Breast epithelium (tissue), 3 donors: ENCODE results near the gene KRT26.

ENCODE experiments used
- POLR2A ChIP-seq: fragments of 450-650 bp; IDR thresholded peaks from one replicate; pipeline ENCODE4 v1.6.1; 2016; ENCODE audit warnings: antibody characterized with exemption, mild to moderate bottlenecking, moderate library complexity
- TF ChIP-seq, protein P1 (sequence below), 3 donors: fragments of 450-650 bp; IDR thresholded peaks; one replicate each; pipeline ENCODE4 v1.5.1; 2016 to 2017; ENCODE audit warnings: antibody characterized with exemption in 3 of 3, mild to moderate bottlenecking in 3 of 3, moderate library complexity in 3 of 3

DNA sequence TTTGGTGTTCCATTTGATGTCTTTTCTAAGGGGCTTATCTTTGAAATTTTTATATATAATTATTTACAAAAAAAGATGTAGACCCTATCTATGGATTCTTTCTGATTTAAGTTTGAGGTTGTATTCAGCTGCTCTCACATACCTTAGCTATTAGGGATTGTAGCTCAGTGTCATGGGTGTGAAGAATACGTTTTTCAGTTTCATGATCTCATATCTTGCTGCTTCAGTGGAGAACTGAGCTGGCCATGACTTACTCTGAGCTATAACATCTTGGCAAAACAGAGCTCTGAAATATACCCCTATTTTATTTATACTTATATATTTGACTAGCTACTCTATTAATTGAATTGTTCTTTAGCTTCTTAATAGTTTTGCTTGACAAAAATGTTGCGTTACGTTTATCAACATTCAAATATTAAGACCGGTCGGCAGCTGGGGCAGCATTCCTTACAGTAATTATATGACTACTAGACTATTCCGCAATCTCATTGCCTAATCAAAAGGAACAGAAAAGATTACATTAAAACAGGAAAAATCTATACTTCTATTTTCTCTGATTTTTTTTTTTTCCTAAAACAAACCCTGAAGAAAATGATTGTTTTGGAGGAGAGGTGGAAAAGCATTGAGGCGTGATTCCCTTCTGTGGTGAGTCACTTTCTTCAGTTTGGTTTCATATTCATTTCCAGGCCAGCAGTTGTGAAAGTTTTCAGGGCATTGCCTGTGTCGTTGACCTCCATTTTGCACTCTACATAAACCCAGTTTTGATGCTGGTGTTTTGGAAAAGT lies 44.4 kb downstream of the KRT26 start:
- TF ChIP-seq POLR2A: no peak
- TF ChIP-seq, protein P1, sequence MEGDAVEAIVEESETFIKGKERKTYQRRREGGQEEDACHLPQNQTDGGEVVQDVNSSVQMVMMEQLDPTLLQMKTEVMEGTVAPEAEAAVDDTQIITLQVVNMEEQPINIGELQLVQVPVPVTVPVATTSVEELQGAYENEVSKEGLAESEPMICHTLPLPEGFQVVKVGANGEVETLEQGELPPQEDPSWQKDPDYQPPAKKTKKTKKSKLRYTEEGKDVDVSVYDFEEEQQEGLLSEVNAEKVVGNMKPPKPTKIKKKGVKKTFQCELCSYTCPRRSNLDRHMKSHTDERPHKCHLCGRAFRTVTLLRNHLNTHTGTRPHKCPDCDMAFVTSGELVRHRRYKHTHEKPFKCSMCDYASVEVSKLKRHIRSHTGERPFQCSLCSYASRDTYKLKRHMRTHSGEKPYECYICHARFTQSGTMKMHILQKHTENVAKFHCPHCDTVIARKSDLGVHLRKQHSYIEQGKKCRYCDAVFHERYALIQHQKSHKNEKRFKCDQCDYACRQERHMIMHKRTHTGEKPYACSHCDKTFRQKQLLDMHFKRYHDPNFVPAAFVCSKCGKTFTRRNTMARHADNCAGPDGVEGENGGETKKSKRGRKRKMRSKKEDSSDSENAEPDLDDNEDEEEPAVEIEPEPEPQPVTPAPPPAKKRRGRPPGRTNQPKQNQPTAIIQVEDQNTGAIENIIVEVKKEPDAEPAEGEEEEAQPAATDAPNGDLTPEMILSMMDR (IDR thresholded peaks at IDR 0.05): no peak
